Lower leg skin (tissue), 3 donors: ENCODE results near the gene COASY.

Source experiments
- CTCF ChIP-seq, 3 donors: fragments of 450-650 bp; IDR thresholded peaks; one replicate each; pipeline ENCODE4 v1.5.1; 2016; ENCODE audit warnings: antibody characterized with exemption in 3 of 3, mild to moderate bottlenecking in 3 of 3, moderate library complexity in 2 of 3
- POLR2A ChIP-seq, 2 donors: fragments of 450-650 bp; IDR thresholded peaks; one replicate each; pipeline ENCODE4 v1.6.1; 2016 to 2017; ENCODE audit warnings: antibody characterized with exemption in 2 of 2, mild to moderate bottlenecking in 1 of 2, moderate library complexity in 1 of 2

- TF ChIP-seq CTCF (IDR thresholded peaks at IDR 0.05): no peak
- TF ChIP-seq POLR2A (IDR thresholded peaks at IDR 0.05): no peak
Measured at GRCh38 chr17:42598905-42599304, 37.0 kb downstream of the COASY start.
